Measurements from ENCODE around the gene CGREF1. TPM values are rescaled to one million over a fixed set of nuclear protein-coding genes. Genes with fewer than 3 reads are reported as not detected.

CGREF1 gene
- total RNA-seq, 1 donor from 2014 or later: 2.9 TPM

DNA sequence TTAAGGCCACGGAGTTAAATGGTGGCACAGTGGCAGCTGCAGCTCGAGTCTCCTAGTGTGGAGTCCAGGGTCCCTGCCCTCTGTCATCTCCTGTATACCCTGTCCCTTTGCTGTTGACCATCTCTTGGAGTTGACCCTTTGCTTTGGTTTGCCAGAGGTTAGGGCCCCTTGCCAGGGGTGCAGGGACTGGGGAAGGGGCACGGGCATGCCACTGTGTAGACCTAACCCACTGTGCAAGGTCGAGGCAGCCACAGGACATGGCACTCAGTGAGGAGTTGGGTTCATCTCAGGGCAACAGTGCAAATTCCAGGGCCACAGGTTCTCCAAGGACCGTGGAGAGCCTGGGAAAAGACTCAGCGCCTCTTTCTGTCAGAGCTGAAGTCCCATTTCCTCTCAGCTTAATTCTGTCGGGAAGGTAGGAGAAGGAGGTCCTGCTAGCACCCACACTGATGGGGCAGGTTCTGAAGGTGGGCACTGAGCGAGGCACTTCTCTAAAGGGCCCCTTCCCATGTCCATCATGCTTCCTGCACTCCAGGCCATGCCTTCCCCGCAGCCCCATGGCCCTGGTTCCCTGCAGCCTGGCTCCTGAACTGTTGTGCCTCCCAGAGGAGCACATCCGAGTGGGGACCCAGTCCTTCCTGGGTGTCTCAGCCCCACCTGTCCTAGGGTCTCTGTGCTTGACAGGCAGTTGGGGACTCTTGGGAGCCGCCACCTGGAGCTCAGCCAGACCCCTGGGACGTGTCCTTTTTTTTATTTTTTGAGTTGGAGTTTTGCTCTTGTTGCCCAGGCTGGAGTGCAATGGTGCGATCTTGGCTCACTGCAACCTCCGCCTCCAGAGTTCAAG lies 29.6 kb downstream of the CGREF1 start:
- intact Hi-C loops (cut with micrococcal nuclease): no loop called here

DNA sequence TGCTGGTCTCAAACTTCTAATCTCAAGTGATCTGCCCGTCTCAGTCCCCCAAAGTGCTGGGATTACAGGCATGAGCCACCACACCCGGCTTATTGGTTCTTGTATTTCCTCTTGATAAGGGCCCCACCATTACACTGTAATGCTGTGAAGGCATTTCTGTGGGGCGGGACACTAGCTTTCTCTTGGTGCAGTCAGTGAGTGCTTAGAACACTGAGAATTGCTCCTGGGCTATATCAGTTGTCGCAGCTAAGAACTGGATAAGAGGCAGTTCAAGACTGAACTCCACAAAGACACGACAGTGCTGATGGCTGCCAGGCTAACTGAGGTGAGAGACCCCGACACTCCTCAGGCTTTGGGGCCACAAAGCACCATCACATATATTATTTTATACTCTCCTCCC lies 30.3 kb downstream of the CGREF1 start:
- intact Hi-C loops (cut with micrococcal nuclease): no loop called here

DNA sequence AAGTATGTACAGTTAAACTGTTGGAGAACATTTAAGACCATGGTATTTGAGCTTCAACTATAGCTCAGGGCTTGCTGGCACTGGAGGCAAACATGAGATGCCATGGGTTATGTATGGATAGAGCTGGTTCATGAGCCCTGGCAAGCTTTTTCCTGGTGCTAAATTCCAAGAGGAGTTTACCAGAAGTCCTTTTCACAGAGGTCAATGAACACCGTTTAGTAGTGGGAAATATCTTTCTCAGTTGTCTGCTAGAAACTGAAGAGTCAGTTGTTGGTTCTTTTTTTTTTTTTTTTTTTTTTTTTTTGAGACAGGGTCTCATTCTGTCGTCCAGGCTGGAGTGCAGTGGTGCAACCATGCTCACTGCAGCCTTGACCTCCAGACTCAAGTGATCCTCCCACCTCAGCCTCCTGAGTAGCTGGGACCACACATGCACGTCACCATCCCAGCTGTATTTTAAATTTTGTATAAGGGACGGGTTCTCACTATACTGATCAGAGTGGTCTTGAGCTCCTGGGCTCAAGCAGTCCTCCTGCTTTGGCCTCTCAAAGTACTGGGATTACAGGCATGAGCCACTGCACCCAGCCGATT lies 31.0 kb downstream of the CGREF1 start:
- intact Hi-C loops (cut with micrococcal nuclease): loop anchor here (2.0 kb wide), 1 partner anchor 125 kb away; the partner anchor contains the start of genes ATRAID and SLC5A6

GRCh38 chr2:27086724-27087593 lies 32.0 kb downstream of the CGREF1 start, which contains the start of gene KHK:
TSS of gene KHK (plus strand) at chr2:27086772. CDS start at chr2:27087260, 488 bp downstream.
- intact Hi-C loops (cut with micrococcal nuclease): loop anchor here (1.0 to 2.0 kb wide), 4 partner anchors 16 to 283 kb away; partner anchors contain the start of genes AGBL5, ATRAID, EIF2B4 and OST4

DNA sequence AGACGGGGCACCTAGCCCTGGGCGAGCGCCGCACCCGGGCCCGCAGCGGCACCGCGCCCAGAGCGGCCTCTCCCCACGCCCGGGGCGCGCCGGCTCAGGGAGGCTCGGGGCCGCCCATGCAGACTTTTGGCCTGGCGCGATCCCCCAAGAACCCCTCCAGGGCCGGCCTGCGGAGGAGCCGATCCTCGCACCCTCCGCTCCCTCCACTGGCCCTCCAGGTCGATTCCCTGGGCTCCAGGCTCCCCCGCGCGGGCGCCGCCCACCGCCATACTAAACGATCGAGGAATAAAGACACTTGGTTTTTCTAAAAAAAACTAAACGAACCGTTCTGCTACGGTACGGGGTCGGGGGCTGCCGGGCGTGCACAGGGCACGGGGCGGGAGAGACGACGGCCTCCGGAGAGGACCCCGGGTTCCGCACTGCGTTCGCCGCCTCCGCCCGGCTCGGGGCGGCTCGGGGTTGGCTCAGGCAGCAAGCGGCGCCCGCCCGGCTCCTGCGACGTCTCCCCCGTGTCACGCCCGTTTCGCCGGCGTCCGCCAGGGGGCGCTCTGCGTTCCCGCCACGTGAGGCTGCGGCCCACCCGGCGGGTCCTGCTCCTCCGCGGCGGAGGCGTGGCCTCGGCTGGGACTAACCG lies 32.7 kb downstream of the CGREF1 start:
- intact Hi-C loops (cut with micrococcal nuclease): loop anchor here (1.0 to 2.0 kb wide), 4 partner anchors 15 to 284 kb away; partner anchors contain the start of genes AGBL5, ATRAID, EIF2B4 and OST4

DNA sequence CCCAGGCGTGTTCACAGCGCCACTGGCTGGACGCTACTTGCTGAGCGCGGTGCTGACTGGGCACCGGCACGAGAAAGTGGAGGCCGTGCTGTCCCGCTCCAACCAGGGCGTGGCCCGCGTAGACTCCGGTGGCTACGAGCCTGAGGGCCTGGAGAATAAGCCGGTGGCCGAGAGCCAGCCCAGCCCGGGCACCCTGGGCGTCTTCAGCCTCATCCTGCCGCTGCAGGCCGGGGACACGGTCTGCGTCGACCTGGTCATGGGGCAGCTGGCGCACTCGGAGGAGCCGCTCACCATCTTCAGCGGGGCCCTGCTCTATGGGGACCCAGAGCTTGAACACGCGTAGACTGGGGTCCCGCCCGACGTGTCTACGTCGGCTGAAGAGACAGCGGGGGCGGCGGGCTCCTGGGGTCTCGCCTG lies 33.2 kb downstream of the CGREF1 start:
- intact Hi-C loops (cut with micrococcal nuclease): loop anchor here (1.0 to 2.0 kb wide), 5 partner anchors 14 to 285 kb away; partner anchors contain the start of genes AGBL5, ATRAID, EIF2B4 and OST4

- intact Hi-C loops (cut with micrococcal nuclease): loop anchor here (1.0 kb wide), 1 partner anchor 124 kb away; no protein-coding TSS in a partner anchor
Observed at GRCh38 chr2:27085062-27085672, 33.8 kb downstream of the CGREF1 start.

- intact Hi-C loops (cut with micrococcal nuclease): loop anchor here (1.0 kb wide), 1 partner anchor 123 kb away; no protein-coding TSS in a partner anchor
Observed at GRCh38 chr2:27084297-27085061, 34.4 kb downstream of the CGREF1 start.

DNA sequence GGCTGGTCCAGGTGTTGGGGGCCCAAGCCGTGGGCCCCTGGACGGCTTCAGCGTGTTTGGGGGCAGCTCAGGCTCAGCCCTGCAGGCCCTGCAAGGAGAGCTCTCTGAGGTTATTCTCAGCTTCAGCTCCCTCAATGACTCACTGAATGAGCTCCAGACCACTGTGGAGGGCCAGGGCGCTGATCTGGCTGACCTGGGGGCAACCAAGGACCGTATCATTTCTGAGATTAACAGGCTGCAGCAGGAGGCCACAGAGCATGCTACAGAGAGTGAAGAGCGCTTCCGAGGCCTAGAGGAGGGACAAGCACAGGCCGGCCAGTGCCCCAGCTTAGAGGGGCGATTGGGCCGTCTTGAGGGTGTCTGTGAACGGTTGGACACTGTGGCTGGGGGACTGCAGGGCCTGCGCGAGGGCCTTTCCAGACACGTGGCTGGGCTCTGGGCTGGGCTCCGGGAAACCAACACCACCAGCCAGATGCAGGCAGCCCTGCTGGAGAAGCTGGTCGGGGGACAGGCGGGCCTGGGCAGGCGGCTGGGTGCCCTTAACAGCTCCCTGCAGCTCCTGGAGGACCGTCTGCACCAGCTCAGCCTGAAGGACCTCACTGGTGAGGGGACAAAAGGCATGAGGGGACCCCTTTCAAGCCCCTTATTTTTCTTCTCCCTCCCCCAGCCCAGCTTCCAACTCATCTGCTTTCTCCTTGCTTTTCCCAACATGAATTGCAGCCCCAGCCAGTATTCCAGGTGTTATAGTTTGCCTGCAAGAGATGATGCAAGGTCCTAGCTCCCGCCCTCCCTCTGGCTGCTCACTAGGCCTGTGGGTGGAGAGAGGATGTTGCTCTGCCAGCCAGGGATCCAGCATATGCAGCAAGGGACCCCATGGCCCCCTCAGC lies 35.3 kb downstream of the CGREF1 start:
- intact Hi-C loops (cut with micrococcal nuclease): no loop called here

GRCh38 chr2:27082773-27083409 lies 36.0 kb downstream of the CGREF1 start:
- intact Hi-C loops (cut with micrococcal nuclease): no loop called here

DNA sequence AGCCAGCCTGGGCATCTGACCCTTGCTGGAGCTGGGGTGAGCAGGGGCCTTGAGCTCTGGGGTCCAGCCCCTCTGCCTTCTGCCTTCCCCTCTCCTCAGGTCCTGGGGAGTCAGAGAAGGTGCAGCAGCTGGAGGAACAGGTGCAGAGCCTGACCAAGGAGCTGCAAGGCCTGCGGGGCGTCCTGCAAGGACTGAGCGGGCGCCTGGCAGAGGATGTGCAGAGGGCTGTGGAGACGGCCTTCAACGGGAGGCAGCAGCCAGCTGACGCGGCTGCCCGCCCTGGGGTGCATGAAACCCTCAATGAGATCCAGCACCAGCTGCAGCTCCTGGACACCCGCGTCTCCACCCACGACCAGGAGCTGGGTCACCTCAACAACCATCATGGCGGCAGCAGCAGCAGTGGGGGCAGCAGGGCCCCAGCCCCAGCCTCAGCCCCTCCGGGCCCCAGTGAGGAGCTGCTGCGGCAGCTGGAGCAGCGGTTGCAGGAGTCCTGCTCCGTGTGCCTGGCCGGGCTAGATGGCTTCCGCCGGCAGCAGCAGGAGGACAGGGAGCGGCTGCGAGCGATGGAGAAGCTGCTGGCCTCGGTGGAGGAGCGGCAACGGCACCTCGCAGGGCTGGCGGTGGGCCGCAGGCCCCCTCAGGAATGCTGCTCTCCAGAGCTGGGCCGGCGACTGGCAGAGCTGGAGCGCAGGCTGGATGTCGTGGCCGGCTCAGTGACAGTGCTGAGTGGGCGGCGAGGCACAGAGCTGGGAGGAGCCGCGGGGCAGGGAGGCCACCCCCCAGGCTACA lies 36.8 kb downstream of the CGREF1 start:
- intact Hi-C loops (cut with micrococcal nuclease): loop anchor here (1.0 to 2.0 kb wide), 4 partner anchors 11 to 53 kb away; partner anchors contain the start of genes AGBL5, OST4, PREB and TMEM214

DNA sequence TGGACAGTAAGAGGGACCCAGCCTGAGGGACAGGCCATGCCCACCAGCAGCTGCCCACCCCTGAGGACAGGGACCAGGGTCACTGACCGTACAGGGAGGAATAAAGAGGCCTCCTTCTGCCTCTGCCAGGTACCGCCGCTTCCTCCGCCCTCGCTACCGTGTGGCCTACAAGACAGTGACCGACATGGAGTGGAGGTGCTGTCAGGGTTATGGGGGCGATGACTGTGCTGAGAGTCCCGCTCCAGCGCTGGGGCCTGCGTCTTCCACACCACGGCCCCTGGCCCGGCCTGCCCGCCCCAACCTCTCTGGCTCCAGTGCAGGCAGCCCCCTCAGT lies 38.4 kb downstream of the CGREF1 start:
- intact Hi-C loops (cut with micrococcal nuclease): loop anchor here (2.0 kb wide), 1 partner anchor 54 kb away; the partner anchor contains the start of gene PREB

DNA sequence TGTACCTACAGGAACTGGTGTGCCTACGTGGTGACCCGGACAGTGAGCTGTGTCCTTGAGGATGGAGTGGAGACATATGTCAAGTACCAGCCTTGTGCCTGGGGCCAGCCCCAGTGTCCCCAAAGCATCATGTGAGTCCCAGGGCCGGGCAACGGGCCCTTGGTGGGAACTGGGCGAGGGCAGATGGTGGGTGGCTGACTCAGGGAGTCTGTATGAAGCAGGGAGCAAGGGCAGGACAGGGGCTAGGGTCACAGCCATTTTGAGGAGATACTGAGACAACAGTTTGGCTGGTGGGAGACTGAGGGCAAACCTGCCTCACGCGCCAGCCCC lies 38.8 kb downstream of the CGREF1 start:
- intact Hi-C loops (cut with micrococcal nuclease): loop anchor here (2.0 kb wide), 1 partner anchor 55 kb away; the partner anchor contains the start of gene PREB

DNA sequence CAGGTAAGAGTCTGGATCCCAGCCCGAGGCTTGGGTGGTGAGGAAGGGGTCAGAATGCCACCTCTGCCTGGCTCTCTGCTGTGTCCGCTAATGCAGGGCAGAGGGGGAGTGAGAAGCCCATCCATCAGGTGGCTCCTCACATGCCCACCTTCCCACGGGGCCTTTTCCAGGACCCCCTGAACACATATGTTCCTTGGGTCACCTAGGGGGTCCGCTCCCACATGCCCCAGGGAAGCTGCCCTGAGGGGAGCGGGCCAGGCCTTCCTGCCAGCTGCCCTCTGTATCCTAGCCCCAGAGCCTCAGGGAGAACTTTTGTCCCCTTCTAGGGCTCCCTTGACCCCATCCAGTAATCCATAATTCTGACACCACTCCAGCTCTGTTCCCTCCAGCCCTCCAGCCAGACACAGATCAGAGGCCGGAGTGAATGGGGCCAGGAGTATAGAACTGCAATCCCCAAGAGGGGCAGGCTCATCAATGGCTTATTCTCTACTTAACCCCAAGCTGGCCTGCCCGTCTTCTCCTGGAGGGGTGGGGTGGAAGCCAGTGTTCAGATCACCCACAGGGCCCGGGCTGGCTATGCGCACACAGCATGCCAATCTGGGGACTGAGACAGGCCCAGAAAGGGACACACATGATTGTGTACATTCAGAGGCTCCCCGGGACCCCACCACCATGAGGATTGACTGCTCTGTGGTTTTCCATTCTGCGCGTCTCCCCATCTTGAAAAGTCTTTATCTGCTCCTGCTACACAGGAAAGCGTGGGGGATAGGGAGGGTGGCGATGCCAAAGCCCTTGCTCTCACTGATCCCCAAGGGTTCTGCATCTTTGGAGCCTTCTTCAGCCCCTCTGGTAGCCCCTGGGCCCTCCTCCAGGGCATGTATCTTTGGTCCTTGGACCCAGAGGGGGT lies 39.4 kb downstream of the CGREF1 start:
- intact Hi-C loops (cut with micrococcal nuclease): loop anchor here (2.0 kb wide), 1 partner anchor 55 kb away; the partner anchor contains the start of gene PREB

DNA sequence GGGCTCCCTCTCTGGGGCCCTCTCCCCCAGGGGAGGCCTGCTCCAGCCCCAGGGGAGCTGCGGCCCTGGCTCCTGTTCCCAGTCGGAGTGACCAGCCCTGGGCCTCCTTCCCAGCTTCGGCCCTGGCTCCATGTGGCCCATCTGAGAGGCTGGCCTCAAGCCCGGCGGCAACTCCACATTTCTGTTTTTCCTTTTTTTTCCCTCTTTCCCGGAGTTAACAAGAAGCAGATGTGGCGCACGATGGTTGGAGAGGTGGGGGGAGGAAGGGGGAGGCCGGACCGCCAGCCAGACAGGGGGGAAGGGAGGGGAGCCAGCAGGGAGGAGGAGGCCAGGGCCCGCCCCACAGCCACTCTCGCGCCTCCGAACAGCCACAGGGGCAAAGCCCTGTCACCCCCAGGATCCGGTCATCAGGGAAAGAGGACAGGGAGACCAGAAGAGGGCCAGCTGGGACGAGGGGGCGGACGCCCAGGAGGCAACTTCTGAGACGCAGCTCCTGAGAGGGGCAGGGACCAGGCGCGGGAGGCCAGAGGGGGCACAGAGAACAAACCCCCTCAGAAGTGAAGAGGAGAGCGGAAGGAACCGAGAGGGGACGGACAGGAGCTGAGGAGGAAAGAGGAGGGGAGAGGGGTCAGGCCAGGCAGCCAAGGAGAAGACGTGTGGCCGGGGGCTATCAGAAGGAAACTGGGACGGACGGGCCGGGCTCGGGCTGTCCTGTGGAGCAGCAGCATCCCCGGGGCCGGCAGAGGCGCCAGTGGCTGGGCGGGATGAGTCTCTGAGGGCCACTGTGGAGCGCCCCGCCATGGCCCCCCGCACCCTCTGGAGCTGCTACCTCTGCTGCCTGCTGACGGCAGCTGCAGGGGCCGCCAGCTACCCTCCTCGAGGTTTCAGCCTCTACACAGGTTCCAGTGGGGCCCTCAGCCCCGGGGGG lies 40.4 kb downstream of the CGREF1 start, which contains the start of gene EMILIN1:
EMILIN1 (plus strand) TSS at position 349 of the 928 bp plus-strand sequence; CDS start at position 800, 451 bp downstream.
- intact Hi-C loops (cut with micrococcal nuclease): no loop called here

Data from T-helper 2 cell treated with Interferon-gamma antibody and Interleukin-4, amounts not matched to agents 100 ng/mL and 5 ng/mL, for 36 hours (primary cell).